GM23338 (cell line): ENCODE measurements around the gene GMPPA. TPM values are rescaled to one million over a fixed set of nuclear protein-coding genes. Genes with fewer than 3 reads are reported as not detected.

Experiments
- ATAC-seq: fragments of 200-7000 bp; cut with Tn5 transposase; 3 replicates; pipeline ENCODE4 v1.9.1; 2020
- DNase-seq: peaks from one replicate; pipeline ENCODE4 v3.0.0-alpha.2; 2015; ENCODE audit warnings: low spot score
- H2AFZ ChIP-seq: fragments of 200-600 bp; sonication (generic); 2 replicates; pipeline ENCODE4 v1.8.0; 2016; ENCODE audit warnings: antibody characterized with exemption, mild to moderate bottlenecking, moderate library complexity
- H3F3A ChIP-seq: fragments of 200-600 bp; sonication (generic); replicated peaks from 2 replicates; pipeline ENCODE4 v1.8.0; 2017; ENCODE audit warnings: antibody characterized with exemption, mixed run types, low read depth
- H3K27ac ChIP-seq: fragments of 200-600 bp; sonication (generic); 2 replicates; pipeline ENCODE4 v1.6.1; 2016; ENCODE audit warnings: low read depth
- H3K27me3 ChIP-seq: fragments of 200-600 bp; sonication (generic); 2 replicates; pipeline ENCODE4 v1.8.0; 2016; ENCODE audit warnings: mild to moderate bottlenecking, mixed run types, moderate library complexity; ENCODE audit not compliant: insufficient read depth
- H3K36me3 ChIP-seq: fragments of 200-600 bp; sonication (generic); 2 replicates; pipeline ENCODE4 v1.8.0; 2016; ENCODE audit warnings: mild to moderate bottlenecking; ENCODE audit not compliant: insufficient read depth
- H3K4me1 ChIP-seq: fragments of 200-600 bp; sonication (generic); 2 replicates; pipeline ENCODE4 v1.8.0; 2016; ENCODE audit warnings: mild to moderate bottlenecking, moderate library complexity; ENCODE audit not compliant: insufficient read depth
- H3K4me2 ChIP-seq: fragments of 200-600 bp; sonication (generic); 2 replicates; pipeline ENCODE4 v1.7.1; 2017; ENCODE audit warnings: mixed run types
- H3K4me3 ChIP-seq: fragments of 200-600 bp; sonication (generic); 2 replicates; pipeline ENCODE4 v1.6.1; 2016; ENCODE audit warnings: mixed run types
- H3K79me2 ChIP-seq: fragments of 200-600 bp; sonication (generic); replicated peaks from 2 replicates; pipeline ENCODE4 v1.8.0; 2017; ENCODE audit warnings: mild to moderate bottlenecking; ENCODE audit not compliant: insufficient read depth
- H3K9me2 ChIP-seq: fragments of 200-600 bp; sonication (generic); 2 replicates; pipeline ENCODE4 v1.8.0; 2017; ENCODE audit not compliant: insufficient read depth
- H4K20me1 ChIP-seq: fragments of 200-600 bp; sonication (generic); replicated peaks from 2 replicates; pipeline ENCODE4 v1.8.0; 2017; ENCODE audit warnings: mild to moderate bottlenecking; ENCODE audit not compliant: insufficient read depth
- H3K27ac Mint-ChIP-seq: 2 replicates; pipeline ENCODE4 v1.8.0; 2020; ENCODE audit warnings: inconsistent platforms, mild to moderate bottlenecking, moderate library complexity, mixed read lengths
- H3K27me3 Mint-ChIP-seq: 3 replicates; pipeline ENCODE4 v1.8.0; 2022; ENCODE audit warnings: low read depth, mild to moderate bottlenecking, moderate library complexity, mixed read lengths, inconsistent platforms; ENCODE audit not compliant: insufficient read depth, poor library complexity
- H3K36me3 Mint-ChIP-seq: 3 replicates; pipeline ENCODE4 v1.8.0; 2021; ENCODE audit warnings: low read depth, mild to moderate bottlenecking, inconsistent platforms, moderate library complexity, mixed read lengths
- H3K4me1 Mint-ChIP-seq: 3 replicates; pipeline ENCODE4 v1.8.0; 2020; ENCODE audit warnings: mild to moderate bottlenecking, inconsistent platforms, mixed read lengths
- H3K4me3 Mint-ChIP-seq: 3 replicates; pipeline ENCODE4 v1.8.0; 2021; ENCODE audit warnings: moderate library complexity, mild to moderate bottlenecking, inconsistent platforms, mixed read lengths
- H3K9me3 Mint-ChIP-seq: 3 replicates; pipeline ENCODE4 v1.8.0; 2020; ENCODE audit warnings: moderate library complexity, mild to moderate bottlenecking, inconsistent platforms, mixed read lengths
- CREB1 ChIP-seq: fragments of 250-450 bp; sonication (Bioruptor Pico); IDR thresholded peaks from 2 replicates; pipeline ENCODE4 v1.5.0; 2020; ENCODE audit warnings: low read depth, mild to moderate bottlenecking, moderate library complexity
- CTCF ChIP-seq, 2 experiments: fragments of 200-600 bp in 1 of 2; sonication (generic) in 1 of 2; conservative IDR thresholded peaks; 2 replicates each; pipeline versions ENCODE4 v1.5.1 to v1.6.1; 2016 to 2017; ENCODE audit warnings: antibody characterized with exemption in 2 of 2, low read depth in 2 of 2, mild to moderate bottlenecking in 2 of 2, moderate library complexity in 1 of 2
- ETS1 ChIP-seq: IDR thresholded peaks from 2 replicates; pipeline ENCODE4 v1.6.1; 2016; ENCODE audit warnings: antibody characterized with exemption
- EZH2phosphoT487 ChIP-seq: fragments of 200-600 bp; sonication (generic); IDR thresholded peaks from one replicate; pipeline ENCODE4 v1.8.1; 2018; ENCODE audit warnings: antibody characterized with exemption; ENCODE audit not compliant: unreplicated experiment
- POLR2AphosphoS5 ChIP-seq: IDR thresholded peaks from 2 replicates; pipeline ENCODE4 v1.6.1; 2016; ENCODE audit warnings: antibody characterized with exemption, low read depth
- REST ChIP-seq: IDR thresholded peaks from one replicate; pipeline ENCODE4 v1.6.1; 2018; ENCODE audit warnings: antibody characterized with exemption; ENCODE audit not compliant: unreplicated experiment
- STAT1 ChIP-seq: IDR thresholded peaks from one replicate; pipeline ENCODE4 v1.6.1; 2016; ENCODE audit warnings: antibody characterized with exemption; ENCODE audit not compliant: unreplicated experiment
- ZNF114 ChIP-seq: fragments of 250-450 bp; sonication (Bioruptor Pico); IDR thresholded peaks from 2 replicates; pipeline ENCODE4 v1.5.0; 2020; ENCODE audit warnings: mild to moderate bottlenecking, moderate library complexity
- ZNF331 ChIP-seq: fragments of 250-450 bp; sonication (Bioruptor Pico); IDR thresholded peaks from 2 replicates; pipeline ENCODE4 v1.5.0; 2020; ENCODE audit warnings: low read depth, mild to moderate bottlenecking, moderate library complexity
- ZNF462 ChIP-seq: fragments of 250-450 bp; sonication (Bioruptor Pico); IDR thresholded peaks from 2 replicates; pipeline ENCODE4 v1.5.0; 2020; ENCODE audit warnings: mild to moderate bottlenecking, moderate library complexity
- polyA plus RNA-seq: library from polyadenylated mRNA; unstranded; fragments of >200 nt; fragmentation: Nextera tagmentation; extraction: Ambion mirVana; gene quantifications from 2 replicates; pipeline ENCODE4 v1.2.1, GENCODE V29; 2016
- total RNA-seq: library from RNA; depleted of rRNA; stranded (reverse); fragments of >200 nt; shearing (Covaris generic); gene quantifications from 2 replicates; pipeline ENCODE4 v1.2.3, GENCODE V29; 2014

GMPPA gene
- total and polyA plus RNA-seq, 2 experiments from 2014 or later, result 27.0 to 33.8 TPM

DNA sequence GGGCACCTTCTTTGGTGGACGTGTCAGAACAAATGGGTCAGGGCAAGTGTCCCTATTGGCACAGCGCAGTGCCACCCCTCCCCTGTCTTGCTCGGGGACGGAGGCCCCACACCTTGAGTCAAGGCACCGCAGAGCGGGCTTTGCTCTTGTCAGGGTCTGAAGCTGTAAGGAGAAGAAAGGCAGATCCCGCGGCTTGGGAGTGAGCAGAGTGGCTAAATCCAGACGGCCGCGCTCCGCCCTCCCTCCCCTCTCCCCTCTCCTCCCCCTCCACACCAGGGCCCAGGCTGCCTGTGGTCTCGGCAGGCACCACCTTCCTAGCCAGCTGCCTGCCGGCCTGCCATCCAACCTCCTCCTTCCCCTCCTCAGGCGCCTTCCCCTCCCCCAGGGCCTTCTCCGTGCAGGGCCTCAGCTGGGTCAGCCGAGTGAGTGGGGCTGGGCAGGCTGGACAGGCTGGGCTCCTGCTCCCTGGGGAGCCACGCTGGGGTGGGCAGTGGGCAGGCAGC, 38.2 kb upstream of the GMPPA start (continued):
- TF ChIP-seq REST (no peak), CREB1 (CRISPR knock-in tag) (no peak), ETS1 (no peak), POLR2AphosphoS5 (no peak), EZH2phosphoT487 (no peak), STAT1 (no peak), ZNF114 (CRISPR knock-in tag) (no peak)

DNA sequence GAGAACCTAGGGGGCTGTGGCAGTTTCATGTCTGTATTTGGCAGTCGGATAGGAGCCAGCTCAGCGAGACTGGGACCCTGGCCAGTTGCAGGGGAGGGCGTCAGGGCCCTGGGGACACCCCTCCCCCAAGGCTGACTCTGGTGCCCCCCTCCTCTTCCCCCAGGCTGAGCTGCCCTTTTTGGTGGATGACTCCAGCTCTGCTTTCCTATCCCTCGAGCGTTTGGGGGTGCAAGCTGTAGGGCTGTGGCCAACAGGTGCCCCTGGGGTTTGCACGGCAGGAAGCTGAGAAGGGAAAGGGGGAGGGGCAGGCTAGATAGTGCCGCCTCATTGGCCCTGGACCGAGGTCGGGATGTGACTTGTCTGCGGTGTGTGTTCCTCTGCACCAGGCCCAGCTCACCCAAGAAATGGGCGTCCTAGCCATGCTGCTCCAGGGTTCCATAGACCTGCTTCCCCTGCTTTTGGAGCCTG, 37.6 kb upstream of the GMPPA start:
- Histone ChIP-seq H3K79me2 (no peaks in the 10 kb centered on the region), H2AFZ (no peak overlapping the region), H3K36me3 (no peaks in the 10 kb centered on the region), H4K20me1 (no peaks in the 10 kb centered on the region), H3K27ac (no peak overlapping the region), H3K4me2 (peak overlapping the region; percentile 69), H3F3A (peaks cover 4% of the 10 kb centered on the region; the same call in 1 of the 2 replicates), H3K9me2 (no peaks in the 10 kb centered on the region), H3K27me3 (no peaks in the 10 kb centered on the region), H3K4me3 (0 out of 2 replicates have a peak overlapping the region, but pooled peaks have one; percentile 26), H3K4me1 (peaks cover 24% of the 10 kb centered on the region)
- peak; percentile 42 for ATAC-seq
- peaks cover 21% of the 10 kb centered on the region for H3K27me3 Mint-ChIP-seq
- peak overlapping the region; percentile 19; the same call in 2 of the 3 replicates for H3K4me3 Mint-ChIP-seq
- H3K4me1 Mint-ChIP-seq, result peaks cover 38% of the 10 kb centered on the region
- H3K9me3 Mint-ChIP-seq, result no peaks in the 10 kb centered on the region
- TF ChIP-seq POLR2AphosphoS5 (no peak), ZNF114 (CRISPR knock-in tag) (no peak), STAT1 (no peak), CTCF (conservative IDR thresholded peaks at IDR 0.05; ENCODE audit: low read depth in 2 of 2) (no peak), ZNF331 (CRISPR knock-in tag) (no peak), ZNF462 (no peak), EZH2phosphoT487 (no peak)
- peak; percentile 61 for DNase-seq
- no peak overlapping the region for H3K27ac Mint-ChIP-seq
- H3K36me3 Mint-ChIP-seq, result peaks cover 11% of the 10 kb centered on the region
